Fibroblast of gingiva (primary cell): Measurements from ENCODE around the gene DISP2.

Experiments used
- DNase-seq: peaks from one replicate; pipeline ENCODE4 v3.0.0-alpha.2; 2011; ENCODE audit warnings: low read depth

DISP2 gene

GRCh38 chr15:40344217-40344616 lies 13.8 kb upstream of the DISP2 start:
- no peak for DNase-seq

GRCh38 chr15:40344631-40345120 lies 13.3 kb upstream of the DISP2 start:
- DNase-seq: peak; percentile 50

GRCh38 chr15:40345225-40345866 lies 12.7 kb upstream of the DISP2 start:
- no peak for DNase-seq

GRCh38 chr15:40345867-40346578 lies 12.0 kb upstream of the DISP2 start:
- no peak for DNase-seq

GRCh38 chr15:40346579-40347558 lies 11.2 kb upstream of the DISP2 start:
- DNase-seq: no peak

GRCh38 chr15:40347559-40348473 lies 10.2 kb upstream of the DISP2 start:
- no peak for DNase-seq

GRCh38 chr15:40348474-40348870 lies 9.5 kb upstream of the DISP2 start:
- no peak for DNase-seq

- no peak for DNase-seq
Observed at GRCh38 chr15:40349163-40349562, 8.9 kb upstream of the DISP2 start.

GRCh38 chr15:40352281-40352901 lies 5.6 kb upstream of the DISP2 start:
- DNase-seq: no peak

GRCh38 chr15:40353697-40354096 lies 4.3 kb upstream of the DISP2 start:
- no peak for DNase-seq

GRCh38 chr15:40354408-40355171 lies 3.4 kb upstream of the DISP2 start:
- DNase-seq: no peak

GRCh38 chr15:40355976-40356585 lies 1.9 kb upstream of the DISP2 start:
- no peak for DNase-seq

GRCh38 chr15:40357246-40357645 lies 773 bp upstream of the DISP2 start:
- no peak for DNase-seq

GRCh38 chr15:40358471-40359353 lies 693 bp downstream of the DISP2 start:
- DNase-seq: no peak

GRCh38 chr15:40360015-40360414 lies 2.0 kb downstream of the DISP2 start:
- no peak for DNase-seq

GRCh38 chr15:40361640-40362039 lies 3.6 kb downstream of the DISP2 start:
- no peak for DNase-seq

- no peak for DNase-seq
Observed at GRCh38 chr15:40363611-40364010, 5.6 kb downstream of the DISP2 start.

- no peak for DNase-seq
Observed at GRCh38 chr15:40364251-40364650, 6.2 kb downstream of the DISP2 start.

GRCh38 chr15:40365016-40365415 lies 7.0 kb downstream of the DISP2 start:
- DNase-seq: no peak
